GM23338 (cell line): ENCODE results near the gene DCST2. TPM values are rescaled to one million over a fixed set of nuclear protein-coding genes. Genes with fewer than 3 reads are reported as not detected.

Experiments
- ATAC-seq: fragments of 200-7000 bp; cut with Tn5 transposase; 3 replicates; pipeline ENCODE4 v1.9.1; 2020
- DNase-seq: peaks from one replicate; pipeline ENCODE4 v3.0.0-alpha.2; 2015; ENCODE audit warnings: low spot score
- H2AFZ ChIP-seq: fragments of 200-600 bp; sonication (generic); 2 replicates; pipeline ENCODE4 v1.8.0; 2016; ENCODE audit warnings: antibody characterized with exemption, mild to moderate bottlenecking, moderate library complexity
- H3F3A ChIP-seq: fragments of 200-600 bp; sonication (generic); replicated peaks from 2 replicates; pipeline ENCODE4 v1.8.0; 2017; ENCODE audit warnings: antibody characterized with exemption, mixed run types, low read depth
- H3K27ac ChIP-seq: fragments of 200-600 bp; sonication (generic); 2 replicates; pipeline ENCODE4 v1.6.1; 2016; ENCODE audit warnings: low read depth
- H3K27me3 ChIP-seq: fragments of 200-600 bp; sonication (generic); 2 replicates; pipeline ENCODE4 v1.8.0; 2016; ENCODE audit warnings: mild to moderate bottlenecking, mixed run types, moderate library complexity; ENCODE audit not compliant: insufficient read depth
- H3K36me3 ChIP-seq: fragments of 200-600 bp; sonication (generic); 2 replicates; pipeline ENCODE4 v1.8.0; 2016; ENCODE audit warnings: mild to moderate bottlenecking; ENCODE audit not compliant: insufficient read depth
- H3K4me1 ChIP-seq: fragments of 200-600 bp; sonication (generic); 2 replicates; pipeline ENCODE4 v1.8.0; 2016; ENCODE audit warnings: mild to moderate bottlenecking, moderate library complexity; ENCODE audit not compliant: insufficient read depth
- H3K4me2 ChIP-seq: fragments of 200-600 bp; sonication (generic); 2 replicates; pipeline ENCODE4 v1.7.1; 2017; ENCODE audit warnings: mixed run types
- H3K4me3 ChIP-seq: fragments of 200-600 bp; sonication (generic); 2 replicates; pipeline ENCODE4 v1.6.1; 2016; ENCODE audit warnings: mixed run types
- H3K79me2 ChIP-seq: fragments of 200-600 bp; sonication (generic); replicated peaks from 2 replicates; pipeline ENCODE4 v1.8.0; 2017; ENCODE audit warnings: mild to moderate bottlenecking; ENCODE audit not compliant: insufficient read depth
- H3K9me2 ChIP-seq: fragments of 200-600 bp; sonication (generic); 2 replicates; pipeline ENCODE4 v1.8.0; 2017; ENCODE audit not compliant: insufficient read depth
- H4K20me1 ChIP-seq: fragments of 200-600 bp; sonication (generic); replicated peaks from 2 replicates; pipeline ENCODE4 v1.8.0; 2017; ENCODE audit warnings: mild to moderate bottlenecking; ENCODE audit not compliant: insufficient read depth
- H3K27ac Mint-ChIP-seq: 2 replicates; pipeline ENCODE4 v1.8.0; 2020; ENCODE audit warnings: inconsistent platforms, mild to moderate bottlenecking, moderate library complexity, mixed read lengths
- H3K27me3 Mint-ChIP-seq: 3 replicates; pipeline ENCODE4 v1.8.0; 2022; ENCODE audit warnings: low read depth, mild to moderate bottlenecking, moderate library complexity, mixed read lengths, inconsistent platforms; ENCODE audit not compliant: insufficient read depth, poor library complexity
- H3K36me3 Mint-ChIP-seq: 3 replicates; pipeline ENCODE4 v1.8.0; 2021; ENCODE audit warnings: low read depth, mild to moderate bottlenecking, inconsistent platforms, moderate library complexity, mixed read lengths
- H3K4me1 Mint-ChIP-seq: 3 replicates; pipeline ENCODE4 v1.8.0; 2020; ENCODE audit warnings: mild to moderate bottlenecking, inconsistent platforms, mixed read lengths
- H3K4me3 Mint-ChIP-seq: 3 replicates; pipeline ENCODE4 v1.8.0; 2021; ENCODE audit warnings: moderate library complexity, mild to moderate bottlenecking, inconsistent platforms, mixed read lengths
- H3K9me3 Mint-ChIP-seq: 3 replicates; pipeline ENCODE4 v1.8.0; 2020; ENCODE audit warnings: moderate library complexity, mild to moderate bottlenecking, inconsistent platforms, mixed read lengths
- CREB1 ChIP-seq: fragments of 250-450 bp; sonication (Bioruptor Pico); IDR thresholded peaks from 2 replicates; pipeline ENCODE4 v1.5.0; 2020; ENCODE audit warnings: low read depth, mild to moderate bottlenecking, moderate library complexity
- CTCF ChIP-seq, 2 experiments: fragments of 200-600 bp in 1 of 2; sonication (generic) in 1 of 2; conservative IDR thresholded peaks; 2 replicates each; pipeline versions ENCODE4 v1.5.1 to v1.6.1; 2016 to 2017; ENCODE audit warnings: antibody characterized with exemption in 2 of 2, low read depth in 2 of 2, mild to moderate bottlenecking in 2 of 2, moderate library complexity in 1 of 2
- ETS1 ChIP-seq: IDR thresholded peaks from 2 replicates; pipeline ENCODE4 v1.6.1; 2016; ENCODE audit warnings: antibody characterized with exemption
- EZH2 ChIP-seq: fragments of 200-600 bp; sonication (generic); IDR thresholded peaks from one replicate; pipeline ENCODE4 v1.8.0; 2017; ENCODE audit warnings: antibody characterized with exemption, mild to moderate bottlenecking, low read depth; ENCODE audit not compliant: unreplicated experiment
- EZH2phosphoT487 ChIP-seq: fragments of 200-600 bp; sonication (generic); IDR thresholded peaks from one replicate; pipeline ENCODE4 v1.8.1; 2018; ENCODE audit warnings: antibody characterized with exemption; ENCODE audit not compliant: unreplicated experiment
- JUNB ChIP-seq: IDR thresholded peaks from one replicate; pipeline ENCODE4 v1.6.1; 2016; ENCODE audit warnings: antibody characterized with exemption; ENCODE audit not compliant: unreplicated experiment
- NANOG ChIP-seq: IDR thresholded peaks from 2 replicates; pipeline ENCODE4 v1.6.1; 2016; ENCODE audit warnings: antibody characterized with exemption, borderline replicate concordance
- POLR2AphosphoS5 ChIP-seq: IDR thresholded peaks from 2 replicates; pipeline ENCODE4 v1.6.1; 2016; ENCODE audit warnings: antibody characterized with exemption, low read depth
- STAT1 ChIP-seq: IDR thresholded peaks from one replicate; pipeline ENCODE4 v1.6.1; 2016; ENCODE audit warnings: antibody characterized with exemption; ENCODE audit not compliant: unreplicated experiment
- ZNF114 ChIP-seq: fragments of 250-450 bp; sonication (Bioruptor Pico); IDR thresholded peaks from 2 replicates; pipeline ENCODE4 v1.5.0; 2020; ENCODE audit warnings: mild to moderate bottlenecking, moderate library complexity
- ZNF331 ChIP-seq: fragments of 250-450 bp; sonication (Bioruptor Pico); IDR thresholded peaks from 2 replicates; pipeline ENCODE4 v1.5.0; 2020; ENCODE audit warnings: low read depth, mild to moderate bottlenecking, moderate library complexity
- polyA plus RNA-seq: library from polyadenylated mRNA; unstranded; fragments of >200 nt; fragmentation: Nextera tagmentation; extraction: Ambion mirVana; gene quantifications from 2 replicates; pipeline ENCODE4 v1.2.1, GENCODE V29; 2016
- total RNA-seq: library from RNA; depleted of rRNA; stranded (reverse); fragments of >200 nt; shearing (Covaris generic); gene quantifications from 2 replicates; pipeline ENCODE4 v1.2.3, GENCODE V29; 2014
- TF ChIP-seq, protein P1 (sequence below): fragments of 250-450 bp; sonication (Bioruptor Pico); IDR thresholded peaks from 2 replicates; pipeline ENCODE4 v1.5.0; 2020; ENCODE audit warnings: mild to moderate bottlenecking, moderate library complexity

DCST2 gene
- total and polyA plus RNA-seq, 2 experiments from 2014 or later: 0.78 TPM; not detected in 1

GRCh38 chr1:155026154-155026553, 7.4 kb downstream of the DCST2 start:
- Mint-ChIP-seq H3K27me3 (peaks cover 22% of the 10 kb centered on the region), H3K9me3 (no peaks in the 10 kb centered on the region), H3K4me1 (peaks cover 13% of the 10 kb centered on the region), H3K4me3 (no peak overlapping the region), H3K36me3 (no peaks in the 10 kb centered on the region), H3K27ac (no peak overlapping the region)
- Histone ChIP-seq H3K9me2 (no peaks in the 10 kb centered on the region), H3K36me3 (no peaks in the 10 kb centered on the region), H3K79me2 (no peaks in the 10 kb centered on the region), H4K20me1 (no peaks in the 10 kb centered on the region), H3F3A (no peaks in the 10 kb centered on the region), H3K4me1 (no peaks in the 10 kb centered on the region; the same call in 1 of the 2 replicates), H3K4me3 (no peak overlapping the region), H3K27me3 (no peaks in the 10 kb centered on the region), H2AFZ (no peak overlapping the region), H3K27ac (no peak overlapping the region), H3K4me2 (no peak overlapping the region)
- no peak for DNase-seq
- ATAC-seq: no peak
- TF ChIP-seq ETS1: no peak

DNA sequence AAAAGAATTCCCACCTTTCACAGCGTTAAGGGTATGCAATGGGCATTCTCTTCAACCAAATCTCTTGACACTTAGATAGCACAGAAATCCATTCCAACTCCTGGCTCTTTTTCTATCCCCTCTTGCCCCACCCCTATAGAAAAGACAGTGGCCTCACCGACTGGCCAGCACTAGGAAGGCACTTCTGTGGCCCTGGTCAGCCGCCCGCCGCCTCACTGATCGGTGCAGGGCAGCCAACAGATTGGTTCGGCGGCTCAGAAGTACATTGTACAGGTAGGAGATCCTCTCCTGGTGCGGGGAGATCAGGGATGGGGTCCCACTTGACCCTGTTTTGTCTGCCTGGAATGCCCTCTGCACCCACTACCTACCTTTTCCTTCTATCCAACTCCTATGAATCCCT, 9.3 kb downstream of the DCST2 start:
- Histone ChIP-seq H3K4me2 (no peak overlapping the region), H3K27me3 (no peaks in the 10 kb centered on the region), H3K4me3 (no peak overlapping the region), H2AFZ (no peak overlapping the region), H3K36me3 (no peaks in the 10 kb centered on the region), H3K4me1 (no peaks in the 10 kb centered on the region; the same call in 1 of the 2 replicates), H3F3A (no peaks in the 10 kb centered on the region), H3K27ac (no peak overlapping the region), H3K9me2 (no peaks in the 10 kb centered on the region), H3K79me2 (no peaks in the 10 kb centered on the region), H4K20me1 (no peaks in the 10 kb centered on the region)
- Mint-ChIP-seq H3K27me3 (peaks cover 25% of the 10 kb centered on the region), H3K4me1 (peaks cover 19% of the 10 kb centered on the region), H3K36me3 (peaks cover 3% of the 10 kb centered on the region; the same call in 2 of the 3 replicates), H3K4me3 (no peak overlapping the region), H3K9me3 (no peaks in the 10 kb centered on the region), H3K27ac (no peak overlapping the region)
- DNase-seq (no peak), ATAC-seq (no peak)
- TF ChIP-seq, protein P1, sequence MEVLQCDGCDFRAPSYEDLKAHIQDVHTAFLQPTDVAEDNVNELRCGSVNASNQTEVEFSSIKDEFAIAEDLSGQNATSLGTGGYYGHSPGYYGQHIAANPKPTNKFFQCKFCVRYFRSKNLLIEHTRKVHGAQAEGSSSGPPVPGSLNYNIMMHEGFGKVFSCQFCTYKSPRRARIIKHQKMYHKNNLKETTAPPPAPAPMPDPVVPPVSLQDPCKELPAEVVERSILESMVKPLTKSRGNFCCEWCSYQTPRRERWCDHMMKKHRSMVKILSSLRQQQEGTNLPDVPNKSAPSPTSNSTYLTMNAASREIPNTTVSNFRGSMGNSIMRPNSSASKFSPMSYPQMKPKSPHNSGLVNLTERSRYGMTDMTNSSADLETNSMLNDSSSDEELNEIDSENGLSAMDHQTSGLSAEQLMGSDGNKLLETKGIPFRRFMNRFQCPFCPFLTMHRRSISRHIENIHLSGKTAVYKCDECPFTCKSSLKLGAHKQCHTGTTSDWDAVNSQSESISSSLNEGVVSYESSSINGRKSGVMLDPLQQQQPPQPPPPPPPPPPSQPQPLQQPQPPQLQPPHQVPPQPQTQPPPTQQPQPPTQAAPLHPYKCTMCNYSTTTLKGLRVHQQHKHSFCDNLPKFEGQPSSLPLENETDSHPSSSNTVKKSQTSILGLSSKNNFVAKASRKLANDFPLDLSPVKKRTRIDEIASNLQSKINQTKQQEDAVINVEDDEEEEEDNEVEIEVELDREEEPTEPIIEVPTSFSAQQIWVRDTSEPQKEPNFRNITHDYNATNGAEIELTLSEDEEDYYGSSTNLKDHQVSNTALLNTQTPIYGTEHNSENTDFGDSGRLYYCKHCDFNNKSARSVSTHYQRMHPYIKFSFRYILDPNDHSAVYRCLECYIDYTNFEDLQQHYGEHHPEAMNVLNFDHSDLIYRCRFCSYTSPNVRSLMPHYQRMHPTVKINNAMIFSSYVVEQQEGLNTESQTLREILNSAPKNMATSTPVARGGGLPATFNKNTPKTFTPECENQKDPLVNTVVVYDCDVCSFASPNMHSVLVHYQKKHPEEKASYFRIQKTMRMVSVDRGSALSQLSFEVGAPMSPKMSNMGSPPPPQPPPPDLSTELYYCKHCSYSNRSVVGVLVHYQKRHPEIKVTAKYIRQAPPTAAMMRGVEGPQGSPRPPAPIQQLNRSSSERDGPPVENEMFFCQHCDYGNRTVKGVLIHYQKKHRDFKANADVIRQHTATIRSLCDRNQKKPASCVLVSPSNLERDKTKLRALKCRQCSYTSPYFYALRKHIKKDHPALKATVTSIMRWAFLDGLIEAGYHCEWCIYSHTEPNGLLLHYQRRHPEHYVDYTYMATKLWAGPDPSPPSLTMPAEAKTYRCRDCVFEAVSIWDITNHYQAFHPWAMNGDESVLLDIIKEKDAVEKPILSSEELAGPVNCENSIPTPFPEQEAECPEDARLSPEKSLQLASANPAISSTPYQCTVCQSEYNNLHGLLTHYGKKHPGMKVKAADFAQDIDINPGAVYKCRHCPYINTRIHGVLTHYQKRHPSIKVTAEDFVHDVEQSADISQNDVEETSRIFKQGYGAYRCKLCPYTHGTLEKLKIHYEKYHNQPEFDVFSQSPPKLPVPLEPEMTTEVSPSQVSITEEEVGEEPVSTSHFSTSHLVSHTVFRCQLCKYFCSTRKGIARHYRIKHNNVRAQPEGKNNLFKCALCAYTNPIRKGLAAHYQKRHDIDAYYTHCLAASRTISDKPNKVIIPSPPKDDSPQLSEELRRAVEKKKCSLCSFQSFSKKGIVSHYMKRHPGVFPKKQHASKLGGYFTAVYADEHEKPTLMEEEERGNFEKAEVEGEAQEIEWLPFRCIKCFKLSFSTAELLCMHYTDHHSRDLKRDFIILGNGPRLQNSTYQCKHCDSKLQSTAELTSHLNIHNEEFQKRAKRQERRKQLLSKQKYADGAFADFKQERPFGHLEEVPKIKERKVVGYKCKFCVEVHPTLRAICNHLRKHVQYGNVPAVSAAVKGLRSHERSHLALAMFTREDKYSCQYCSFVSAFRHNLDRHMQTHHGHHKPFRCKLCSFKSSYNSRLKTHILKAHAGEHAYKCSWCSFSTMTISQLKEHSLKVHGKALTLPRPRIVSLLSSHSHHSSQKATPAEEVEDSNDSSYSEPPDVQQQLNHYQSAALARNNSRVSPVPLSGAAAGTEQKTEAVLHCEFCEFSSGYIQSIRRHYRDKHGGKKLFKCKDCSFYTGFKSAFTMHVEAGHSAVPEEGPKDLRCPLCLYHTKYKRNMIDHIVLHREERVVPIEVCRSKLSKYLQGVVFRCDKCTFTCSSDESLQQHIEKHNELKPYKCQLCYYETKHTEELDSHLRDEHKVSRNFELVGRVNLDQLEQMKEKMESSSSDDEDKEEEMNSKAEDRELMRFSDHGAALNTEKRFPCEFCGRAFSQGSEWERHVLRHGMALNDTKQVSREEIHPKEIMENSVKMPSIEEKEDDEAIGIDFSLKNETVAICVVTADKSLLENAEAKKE (CRISPR knock-in tag): no peak
- no peak for TF ChIP-seq EZH2
- TF ChIP-seq ZNF331: no peak
- no peak for TF ChIP-seq CREB1 (CRISPR knock-in tag)
- no peak for TF ChIP-seq EZH2phosphoT487
- no peak for TF ChIP-seq JUNB
- TF ChIP-seq ZNF114 (CRISPR knock-in tag): no peak
- no peak for TF ChIP-seq POLR2AphosphoS5
- TF ChIP-seq NANOG: no peak
- TF ChIP-seq CTCF (conservative IDR thresholded peaks at IDR 0.05; ENCODE audit: low read depth in 2 of 2): no peak
- no peak for TF ChIP-seq ETS1
- no peak for TF ChIP-seq STAT1
